Transverse colon (tissue), 4 donors: ENCODE data around the gene SETX. TPM values are rescaled to one million over a fixed set of nuclear protein-coding genes. Genes with fewer than 3 reads are reported as not detected.

Experiments used
- DNase-seq: peaks from one replicate; pipeline ENCODE4 v3.0.0-alpha.2; 2019
- H3K27ac ChIP-seq, 4 donors: fragments of 200-600 bp; sonication (generic); 2 replicates each; pipeline ENCODE4 v1.5.1; 2016 to 2018; ENCODE audit warnings: inconsistent platforms in 4 of 4
- H3K27me3 ChIP-seq: fragments of 200-600 bp; sonication (generic); 2 replicates; pipeline ENCODE4 v1.5.1; 2017; ENCODE audit warnings: inconsistent platforms
- H3K36me3 ChIP-seq, 4 donors: fragments of 200-600 bp; sonication (generic); 2 replicates each; pipeline ENCODE4 v1.5.1; 2017 to 2019; ENCODE audit warnings: inconsistent platforms in 4 of 4
- H3K4me1 ChIP-seq, 4 donors: fragments of 200-600 bp; sonication (generic); 2 replicates each; pipeline ENCODE4 v1.5.1; 2017 to 2020; ENCODE audit warnings: inconsistent platforms in 4 of 4
- H3K4me3 ChIP-seq, 4 donors: fragments of 200-600 bp; sonication (generic); 1 replicate in 1 of 4; 2 replicates in 3 of 4; pipeline versions ENCODE4 v1.5.1 to v1.6.1; 2017 to 2019; ENCODE audit warnings: inconsistent platforms in 4 of 4
- H3K9me3 ChIP-seq, 2 donors: fragments of 200-600 bp; sonication (generic); 2 replicates each; pipeline ENCODE4 v1.5.1; 2017 to 2019; ENCODE audit warnings: inconsistent platforms in 2 of 2
- CTCF ChIP-seq, 5 experiments: fragments of 200-600 bp in 3 of 5; fragments of 450-650 bp in 2 of 5; sonication (generic) in 3 of 5; IDR thresholded peaks; 1 replicate in 2 of 5; 2 replicates in 3 of 5; pipeline ENCODE4 v1.5.1; 2016 to 2017; ENCODE audit warnings: antibody characterized with exemption in 5 of 5, inconsistent platforms in 3 of 5, mild to moderate bottlenecking in 2 of 5, moderate library complexity in 1 of 5
- EP300 ChIP-seq: sonication (generic); formaldehyde crosslinking; IDR thresholded peaks from one replicate; pipeline ENCODE4 v1.6.1; 2017; ENCODE audit warnings: antibody characterized with exemption, low read depth
- POLR2A ChIP-seq: fragments of 450-650 bp; IDR thresholded peaks from one replicate; pipeline ENCODE4 v1.6.1; 2016; ENCODE audit warnings: antibody characterized with exemption, mild to moderate bottlenecking, moderate library complexity
- POLR2AphosphoS5 ChIP-seq, 3 donors: sonication (generic); formaldehyde crosslinking; IDR thresholded peaks; one replicate each; pipeline ENCODE4 v1.6.1; 2016; ENCODE audit warnings: antibody characterized with exemption in 3 of 3
- WGBS, 2 donors: methylation state at CpG; one replicate each; pipeline ENCODE4 v1.1.5; 2018; ENCODE audit warnings: low coverage in 1 of 2; 5-methylcytosine and 5-hydroxymethylcytosine counted together
- in situ Hi-C, 4 donors: fragments of 200-750 bp; cut with MboI; loops; one replicate each; pipeline versions ENCODE4 v1.15.0 to v1.15.1; 2017; ENCODE audit warnings: low sequenced_read_pairs in 3 of 4, low pct_ligation_motif_present in 1 of 4, low pct_unique_long_range_greater_than_20kb in 1 of 4
- intact Hi-C: fragments of 100-400 bp; cut with DNase I; formaldehyde crosslinking; loops from one replicate; pipeline ENCODE4 v1.15.1; 2023; ENCODE audit warnings: low total_unique reads
- total RNA-seq, 4 donors: library from RNA; depleted of rRNA; stranded (reverse); fragments of >200 nt; gene quantifications; one replicate each; pipeline ENCODE4 v1.1.0, GENCODE V29; 2016

Gene SETX
- total RNA-seq, 4 donors from 2014 or later, result 27.7 to 70.5 (median 48.5) TPM

GRCh38 chr9:132370592-132370991 is 15.8 kb upstream of the SETX start:
- intact Hi-C loops (loop anchor here (5.0 kb wide), 1 partner anchor 1213 kb away; no protein-coding TSS in a partner anchor), in situ Hi-C loops (no loop called here)
- no peak for TF ChIP-seq POLR2AphosphoS5 (IDR thresholded peaks at IDR 0.05)
- no peak for TF ChIP-seq POLR2A
- TF ChIP-seq EP300, result no peak
- TF ChIP-seq CTCF (IDR thresholded peaks at IDR 0.05), result no peak
- DNase-seq, result no peak
- H3K27me3 ChIP-seq, result no peaks in the 10 kb centered on the region
- H3K36me3 ChIP-seq, result peaks cover 0 to 6% (median 0%) of the 10 kb centered on the region in 4 donors
- H3K27ac ChIP-seq, result no peak overlapping the region
- H3K4me1 ChIP-seq, result peaks cover 0 to 9% (median 0%) of the 10 kb centered on the region in 4 donors
- H3K4me3 ChIP-seq, result no peak overlapping the region
- no peaks in the 10 kb centered on the region for H3K9me3 ChIP-seq
- WGBS, 2 donors, result 75 to 83% methylated on average over 4 of the region's 4 CpGs

- peaks cover 0 to 9% (median 0%) of the 10 kb centered on the region in 4 donors for H3K4me1 ChIP-seq
- WGBS, 2 donors, result 86 to 91% methylated on average over 4 of the region's 4 CpGs
- in situ Hi-C loops, result no loop called here
- H3K27me3 ChIP-seq, result no peaks in the 10 kb centered on the region
- H3K27ac ChIP-seq, result no peak overlapping the region
- intact Hi-C loops, result no loop called here
- no peaks in the 10 kb centered on the region for H3K36me3 ChIP-seq
- H3K9me3 ChIP-seq, result no peaks in the 10 kb centered on the region
- no peak for TF ChIP-seq EP300
- TF ChIP-seq CTCF (IDR thresholded peaks at IDR 0.05), result no peak
- no peak for TF ChIP-seq POLR2AphosphoS5 (IDR thresholded peaks at IDR 0.05)
- TF ChIP-seq POLR2A, result no peak
- DNase-seq, result no peak
- H3K4me3 ChIP-seq, result no peak overlapping the region
These were observed 14.6 kb upstream of the SETX start for GRCh38 chr9:132369421-132369820.

- intact Hi-C loops (no loop called here), in situ Hi-C loops (no loop called here)
- DNase-seq, result no peak
- Histone ChIP-seq H3K36me3 (no peaks in the 10 kb centered on the region), H3K4me3 (no peak overlapping the region), H3K4me1 (peaks cover 0 to 7% (median 0%) of the 10 kb centered on the region in 4 donors), H3K27me3 (no peaks in the 10 kb centered on the region), H3K27ac (no peak overlapping the region), H3K9me3 (no peaks in the 10 kb centered on the region)
- TF ChIP-seq POLR2AphosphoS5 (IDR thresholded peaks at IDR 0.05), result no peak
- no peak for TF ChIP-seq POLR2A
- no peak for TF ChIP-seq CTCF (IDR thresholded peaks at IDR 0.05)
- 53 to 72% methylated on average over 3 to 13 of the region's 13 CpGs for WGBS, 2 donors
These were observed 13.0 kb upstream of the SETX start for GRCh38 chr9:132367613-132368313.

DNA sequence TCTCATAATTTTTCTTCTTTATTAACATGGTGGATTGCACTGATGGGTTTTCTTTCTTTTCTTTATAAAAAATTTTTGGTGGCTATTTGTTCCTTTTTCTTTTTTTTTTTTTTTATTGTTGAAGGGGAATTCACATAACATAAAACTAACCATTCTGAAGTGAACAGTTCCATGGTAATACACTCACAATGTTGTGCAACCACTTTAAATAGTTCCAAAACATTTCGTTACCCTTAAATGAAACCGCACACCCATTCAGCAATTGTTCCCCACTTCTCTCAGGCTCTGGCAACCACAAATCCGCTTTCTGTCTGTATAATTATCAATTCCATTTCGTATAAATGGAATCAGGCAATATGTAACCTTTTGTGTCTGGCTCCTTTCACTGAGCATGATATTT is 11.7 kb upstream of the SETX start:
- WGBS, 2 donors, result 82 to 96% methylated on average over 4 of the region's 4 CpGs
- intact Hi-C loops, result no loop called here
- Histone ChIP-seq H3K4me1 (no peaks in the 10 kb centered on the region), H3K27ac (no peak overlapping the region), H3K9me3 (no peaks in the 10 kb centered on the region), H3K4me3 (no peak overlapping the region), H3K36me3 (no peaks in the 10 kb centered on the region), H3K27me3 (no peaks in the 10 kb centered on the region)
- TF ChIP-seq CTCF (IDR thresholded peaks at IDR 0.05), result no peak
- TF ChIP-seq POLR2AphosphoS5 (IDR thresholded peaks at IDR 0.05), result no peak
- TF ChIP-seq POLR2A, result no peak
- TF ChIP-seq EP300, result no peak
- no peak for DNase-seq
- in situ Hi-C loops, result no loop called here
